ENCODE measurements around the gene SIX2. TPM values are rescaled to one million over a fixed set of nuclear protein-coding genes. Genes with fewer than 3 reads are reported as not detected.

Gene SIX2
- total and polyA plus RNA-seq, 10 of the 15 experiments (the other 5 are each of a cell fraction or from before 2014, with no cell fraction given): not detected

- SMC1A ChIA-PET (ENCODE audit: uncharacterized antibody, unreplicated experiment): interaction anchor here (0.7 to 8.8 kb wide), 2 partner anchors 496 to 515 kb away, joined by 3 to 156 read pairs; no protein-coding TSS in a partner anchor
- FAIRE-seq (no peak), DNase-seq (ENCODE audit: low read depth, low spot score) (no peak), ATAC-seq (no peak)
- no TSS peak for BruUV-seq (replicated peaks)
- no peak overlapping the region for H2AFZ ChIP-seq (ENCODE audit: control insufficient read depth, low read depth, low read length)
- H3K9ac ChIP-seq (ENCODE audit: control insufficient read depth, insufficient read depth, low read length): no peak overlapping the region
- no peaks in the 10 kb centered on the region; the same call in 2 of the 3 replicates for H3K9me3 ChIP-seq (replicated peaks; ENCODE audit: control insufficient read depth, insufficient read depth, low read length)
- no peak for TF ChIP-seq IKZF2 (IDR thresholded peaks at IDR 0.05)
- TF ChIP-seq EGR1 (IDR thresholded peaks at IDR 0.05; ENCODE audit: borderline replicate concordance in 1 of 2, low read depth in 2 of 2, low read length in 2 of 2): no peak
- TF ChIP-seq NFYA (IDR thresholded peaks at IDR 0.05; ENCODE audit: borderline replicate concordance, low read depth, low read length): no peak
- TF ChIP-seq GABPA (IDR thresholded peaks at IDR 0.05; ENCODE audit: low read depth): no peak
- TF ChIP-seq RELA (IDR thresholded peaks at IDR 0.05; ENCODE audit: borderline replicate concordance, partially characterized antibody): no peak
- no peak for TF ChIP-seq POLR2AphosphoS2 (IDR thresholded peaks at IDR 0.05; ENCODE audit: low read depth, low read length)
- RAD21 ChIA-PET (ENCODE audit: unreplicated experiment): no interaction called here
- H3K36me3 ChIP-seq (ENCODE audit: control insufficient read depth in 2 of 2, insufficient read depth in 2 of 2, low read length in 1 of 2): no peaks in the 10 kb centered on the region
- WGBS (ENCODE audit: insufficient coverage, insufficient replicate concordance, low lambda C conversion rate, missing lambda C conversion rate): 44% methylated on average over 11 of the region's 11 CpGs
- H4K20me1 ChIP-seq (ENCODE audit: control insufficient read depth, insufficient read depth): no peaks in the 10 kb centered on the region
- H3K4me3 ChIP-seq: no peak overlapping the region
- intact Hi-C loops (cut with micrococcal nuclease; ENCODE audit: unreplicated experiment): no loop called here
- no peaks in the 10 kb centered on the region for H3K79me2 ChIP-seq (ENCODE audit: control insufficient read depth, insufficient read depth, low read length)
- peaks cover 4% of the 10 kb centered on the region for H3K4me1 ChIP-seq (ENCODE audit: control insufficient read depth, insufficient read depth, low read length)
- H3K4me2 ChIP-seq (ENCODE audit: control insufficient read depth, insufficient read depth): no peak overlapping the region
- in situ Hi-C loops (cut with MboI): loop anchor here (5.0 to 25.0 kb wide), 2 partner anchors 513 to 958 kb away; no protein-coding TSS in a partner anchor
- CTCF ChIA-PET: interaction anchor here (10.8 kb wide), 1 partner anchor 515 kb away, joined by 227 read pairs; no protein-coding TSS in a partner anchor
- H3K27me3 ChIP-seq (replicated peaks in 1 of 2; ENCODE audit: control insufficient read depth in 2 of 2, insufficient read depth in 2 of 2, low read length in 1 of 2): no peaks in the 10 kb centered on the region; a peak in 1 of 4 replicates
- POLR2A ChIA-PET: no interaction called here
- no peak overlapping the region for H3K27ac ChIP-seq (ENCODE audit: control insufficient read depth, insufficient read depth)
These were observed 29.7 kb downstream of the SIX2 start for GRCh38 chr2:44979581-44979980.
